Mesothelial cell of epicardium (in vitro differentiated cells): ENCODE data around the gene COL13A1. TPM values are rescaled to one million over a fixed set of nuclear protein-coding genes. Genes with fewer than 3 reads are reported as not detected.

Source experiments
- DNase-seq, 2 experiments: peaks; one replicate each; pipeline ENCODE4 v3.0.0; 2021; ENCODE audit warnings: low spot score in 2 of 2; ENCODE audit not compliant: unreplicated experiment in 2 of 2
- H3K27ac Mint-ChIP-seq: 2 replicates; pipeline ENCODE4 v1.8.0; 2021; ENCODE audit warnings: mixed read lengths
- H3K27me3 Mint-ChIP-seq: 2 replicates; pipeline ENCODE4 v1.8.0; 2021; ENCODE audit warnings: low read depth, mixed read lengths
- H3K36me3 Mint-ChIP-seq: 2 replicates; pipeline ENCODE4 v1.8.0; 2021; ENCODE audit warnings: mixed read lengths
- H3K4me1 Mint-ChIP-seq: 2 replicates; pipeline ENCODE4 v1.8.0; 2021; ENCODE audit warnings: mixed read lengths
- H3K4me3 Mint-ChIP-seq: 2 replicates; pipeline ENCODE4 v1.8.0; 2021; ENCODE audit warnings: mild to moderate bottlenecking, moderate library complexity, mixed read lengths
- H3K9me3 Mint-ChIP-seq: 2 replicates; pipeline ENCODE4 v1.8.0; 2021; ENCODE audit warnings: mixed read lengths
- total RNA-seq: library from RNA; stranded (reverse); gene quantifications from 3 replicates; pipeline ENCODE4 v1.2.1, GENCODE V29; 2021
- TF ChIP-seq, protein P1 (sequence below): fragments of 200-600 bp; sonication (generic); IDR thresholded peaks from one replicate; pipeline ENCODE4 v1.5.0; 2021; ENCODE audit warnings: antibody characterized with exemption; ENCODE audit not compliant: unreplicated experiment

The COL13A1 gene
- total RNA-seq, 1 donor from 2014 or later = 14.4 TPM

DNA sequence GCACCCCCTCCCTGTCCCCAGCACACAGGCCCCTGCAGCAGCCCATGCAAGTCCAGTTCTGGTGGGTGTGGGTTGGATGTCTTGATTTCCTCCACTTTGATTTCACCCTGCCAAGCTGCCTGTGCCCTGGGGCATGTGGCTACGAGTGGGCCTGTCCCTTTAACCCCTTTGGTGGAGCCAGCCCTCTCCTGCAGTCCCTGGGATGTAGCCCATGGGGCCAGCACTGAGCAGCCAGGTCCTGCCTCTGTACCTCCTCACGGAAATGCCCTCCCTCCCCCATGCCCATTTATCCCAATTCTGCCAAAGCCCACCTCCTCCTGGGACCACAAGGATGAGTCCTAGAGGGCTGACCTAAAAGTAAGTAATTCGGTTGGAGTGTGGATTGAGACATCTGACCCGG, 11.9 kb downstream of the COL13A1 start:
- Mint-ChIP-seq H3K27ac (no peak overlapping the region), H3K27me3 (no peaks in the 10 kb centered on the region), H3K36me3 (no peaks in the 10 kb centered on the region), H3K4me3 (no peak overlapping the region), H3K4me1 (peaks cover 6% of the 10 kb centered on the region), H3K9me3 (peaks cover 2% of the 10 kb centered on the region)
- TF ChIP-seq, protein P1, sequence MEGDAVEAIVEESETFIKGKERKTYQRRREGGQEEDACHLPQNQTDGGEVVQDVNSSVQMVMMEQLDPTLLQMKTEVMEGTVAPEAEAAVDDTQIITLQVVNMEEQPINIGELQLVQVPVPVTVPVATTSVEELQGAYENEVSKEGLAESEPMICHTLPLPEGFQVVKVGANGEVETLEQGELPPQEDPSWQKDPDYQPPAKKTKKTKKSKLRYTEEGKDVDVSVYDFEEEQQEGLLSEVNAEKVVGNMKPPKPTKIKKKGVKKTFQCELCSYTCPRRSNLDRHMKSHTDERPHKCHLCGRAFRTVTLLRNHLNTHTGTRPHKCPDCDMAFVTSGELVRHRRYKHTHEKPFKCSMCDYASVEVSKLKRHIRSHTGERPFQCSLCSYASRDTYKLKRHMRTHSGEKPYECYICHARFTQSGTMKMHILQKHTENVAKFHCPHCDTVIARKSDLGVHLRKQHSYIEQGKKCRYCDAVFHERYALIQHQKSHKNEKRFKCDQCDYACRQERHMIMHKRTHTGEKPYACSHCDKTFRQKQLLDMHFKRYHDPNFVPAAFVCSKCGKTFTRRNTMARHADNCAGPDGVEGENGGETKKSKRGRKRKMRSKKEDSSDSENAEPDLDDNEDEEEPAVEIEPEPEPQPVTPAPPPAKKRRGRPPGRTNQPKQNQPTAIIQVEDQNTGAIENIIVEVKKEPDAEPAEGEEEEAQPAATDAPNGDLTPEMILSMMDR = no peak
- no peak for DNase-seq

DNA sequence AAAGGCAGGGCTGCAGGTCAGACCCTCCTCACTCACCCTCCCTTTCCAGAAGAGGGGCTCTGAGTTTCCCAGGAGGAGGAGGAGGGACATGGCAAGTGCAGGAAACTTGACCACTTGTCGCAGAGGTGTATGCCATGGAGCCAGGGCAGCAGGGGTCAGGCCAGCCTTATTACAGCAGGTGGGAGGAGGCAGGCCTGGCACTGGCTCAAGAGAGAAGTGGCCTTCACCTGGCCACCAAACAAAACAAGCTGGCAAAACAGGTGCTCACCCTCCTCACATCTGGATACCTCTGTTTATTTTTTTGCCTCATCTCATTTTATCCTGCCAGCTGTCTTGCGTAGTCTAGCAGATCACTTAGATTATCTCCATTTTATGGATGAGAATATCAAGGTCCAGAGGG, 12.5 kb downstream of the COL13A1 start:
- Mint-ChIP-seq H3K27ac (no peak overlapping the region), H3K4me3 (no peak overlapping the region), H3K36me3 (no peaks in the 10 kb centered on the region), H3K9me3 (peaks cover 7% of the 10 kb centered on the region), H3K4me1 (peaks cover 6% of the 10 kb centered on the region), H3K27me3 (no peaks in the 10 kb centered on the region)
- no peak for DNase-seq
- TF ChIP-seq, protein P1 = no peak

DNA sequence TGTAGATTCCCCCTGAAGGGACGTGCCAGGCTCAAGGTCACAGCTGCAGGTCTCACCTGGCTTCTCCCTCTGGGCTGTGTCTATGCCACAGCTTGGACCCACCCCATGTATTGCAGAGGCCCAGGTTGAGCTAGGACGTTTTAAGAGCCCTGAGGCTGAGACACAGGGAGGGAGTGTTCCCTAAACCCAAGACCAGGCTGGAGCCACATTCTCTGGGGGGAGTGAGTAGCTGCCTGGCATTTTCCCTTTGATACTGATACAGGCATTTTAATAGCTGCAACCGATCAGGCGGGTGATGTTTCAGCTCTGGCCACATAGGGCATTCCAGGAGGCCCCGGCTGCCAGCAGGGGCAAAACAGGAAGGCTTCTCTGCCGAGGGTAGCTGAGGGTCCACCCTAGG, 13.4 kb downstream of the COL13A1 start:
- Mint-ChIP-seq H3K4me3 (no peak overlapping the region), H3K27ac (no peak overlapping the region), H3K9me3 (peaks cover 7% of the 10 kb centered on the region), H3K27me3 (no peaks in the 10 kb centered on the region), H3K36me3 (no peaks in the 10 kb centered on the region), H3K4me1 (peaks cover 4% of the 10 kb centered on the region)
- no peak for DNase-seq
- TF ChIP-seq, protein P1 = no peak

DNA sequence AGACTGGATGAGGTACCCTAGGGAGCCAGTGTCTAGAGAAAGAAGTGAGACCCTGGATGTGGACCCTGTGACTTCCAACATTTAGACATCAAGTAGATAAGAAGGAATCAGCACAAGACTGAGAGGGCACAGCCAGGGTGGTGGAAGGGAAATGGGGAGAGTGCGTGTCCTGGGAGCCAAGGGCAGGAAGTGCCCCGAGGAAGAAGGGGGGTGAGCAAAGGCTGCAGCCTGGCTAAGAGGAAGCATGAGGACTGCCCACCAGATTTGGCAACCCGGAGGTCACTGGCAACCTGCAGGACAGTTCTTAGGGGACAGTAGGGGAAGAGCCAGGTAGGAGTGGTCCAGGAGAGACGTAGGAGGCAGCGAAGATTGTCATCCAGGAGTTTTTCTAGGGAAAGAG, 14.8 kb downstream of the COL13A1 start:
- Mint-ChIP-seq H3K9me3 (peaks cover 7% of the 10 kb centered on the region), H3K27me3 (no peaks in the 10 kb centered on the region), H3K4me1 (peaks cover 3% of the 10 kb centered on the region)

DNA sequence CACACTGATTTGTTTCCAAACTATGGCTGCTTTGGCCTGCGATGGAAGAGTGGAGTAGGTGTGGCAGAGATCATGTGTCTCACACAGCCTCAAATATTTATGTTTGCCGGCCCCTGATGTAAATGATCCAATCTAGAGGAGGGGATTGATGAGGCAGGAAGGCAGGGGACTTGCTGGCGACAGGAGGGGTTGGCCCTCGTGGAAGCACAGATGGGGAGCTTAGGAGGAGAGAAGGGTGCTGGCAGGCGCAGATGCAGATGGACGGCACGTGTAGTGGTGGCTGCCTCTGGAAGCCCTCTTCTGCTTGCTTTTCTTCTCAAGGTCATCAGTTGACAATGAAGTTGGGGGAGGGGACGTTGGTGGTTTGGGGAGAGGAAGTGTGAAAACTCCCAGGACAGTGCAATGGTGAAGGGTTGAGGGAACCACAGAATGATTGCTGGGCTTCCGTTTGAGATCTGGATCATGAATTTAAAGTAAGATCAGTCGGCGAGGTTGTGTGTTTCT, 15.4 kb downstream of the COL13A1 start:
- no peak for DNase-seq
- no peaks in the 10 kb centered on the region for H3K36me3 Mint-ChIP-seq
- TF ChIP-seq, protein P1 = no peak
- peaks cover 3% of the 10 kb centered on the region for H3K4me1 Mint-ChIP-seq
- no peak overlapping the region for H3K4me3 Mint-ChIP-seq
- H3K27me3 Mint-ChIP-seq = no peaks in the 10 kb centered on the region
- peaks cover 7% of the 10 kb centered on the region for H3K9me3 Mint-ChIP-seq
- no peak overlapping the region for H3K27ac Mint-ChIP-seq

More for the DNA sequence above, 14.8 kb downstream of the COL13A1 start:
- no peak for DNase-seq
- H3K4me3 Mint-ChIP-seq = no peak overlapping the region
- TF ChIP-seq, protein P1 = no peak
- H3K36me3 Mint-ChIP-seq = no peaks in the 10 kb centered on the region
- H3K27ac Mint-ChIP-seq = no peak overlapping the region
